Cardiac muscle cell (in vitro differentiated cells and primary cell): ENCODE data around the gene LARP6. TPM values are rescaled to one million over a fixed set of nuclear protein-coding genes. Genes with fewer than 3 reads are reported as not detected.

Source experiments
- DNase-seq, 2 donors: peaks; one replicate each; pipeline versions ENCODE4 v3.0.0 to v3.0.0-alpha.2; 2010 to 2017; ENCODE audit warnings: low read depth in 1 of 2, low spot score in 1 of 2
- H3K27ac ChIP-seq: fragments of 200-600 bp; sonication (generic); 2 replicates; pipeline ENCODE4 v1.5.1; 2016
- H3K27me3 ChIP-seq: fragments of 200-600 bp; sonication (generic); 2 replicates; pipeline ENCODE4 v1.6.0; 2016; ENCODE audit warnings: control low read depth
- H3K36me3 ChIP-seq: fragments of 200-600 bp; sonication (generic); 2 replicates; pipeline ENCODE4 v1.5.1; 2016; ENCODE audit warnings: control low read depth
- H3K4me1 ChIP-seq: fragments of 200-600 bp; sonication (generic); 2 replicates; pipeline ENCODE4 v1.8.1; 2017; ENCODE audit warnings: low read depth, mild to moderate bottlenecking, mixed run types
- H3K4me3 ChIP-seq: fragments of 200-600 bp; sonication (generic); 2 replicates; pipeline ENCODE4 v1.5.1; 2016; ENCODE audit warnings: mild to moderate bottlenecking
- H3K9me3 ChIP-seq: fragments of 200-600 bp; sonication (generic); 2 replicates; pipeline ENCODE4 v1.5.1; 2017; ENCODE audit warnings: low read depth, mild to moderate bottlenecking, control low read depth
- polyA plus RNA-seq: library from polyadenylated mRNA; unstranded; fragments of >200 nt; fragmentation: Nextera tagmentation; extraction: Ambion mirVana; gene quantifications from 2 replicates; pipeline ENCODE4 v1.2.1, GENCODE V29; 2016
- total RNA-seq: library from RNA; depleted of rRNA; stranded (reverse); fragments of >200 nt; gene quantifications from 2 replicates; pipeline ENCODE4 v1.2.3, GENCODE V29; 2016
- TF ChIP-seq, protein P1 (sequence below): IDR thresholded peaks from 2 replicates; pipeline ENCODE4 v1.5.1; 2012; ENCODE audit warnings: low read depth, mild to moderate bottlenecking, low read length

The LARP6 gene
- total and polyA plus RNA-seq, 2 experiments from 2014 or later: 45.7 to 54.2 TPM

DNA sequence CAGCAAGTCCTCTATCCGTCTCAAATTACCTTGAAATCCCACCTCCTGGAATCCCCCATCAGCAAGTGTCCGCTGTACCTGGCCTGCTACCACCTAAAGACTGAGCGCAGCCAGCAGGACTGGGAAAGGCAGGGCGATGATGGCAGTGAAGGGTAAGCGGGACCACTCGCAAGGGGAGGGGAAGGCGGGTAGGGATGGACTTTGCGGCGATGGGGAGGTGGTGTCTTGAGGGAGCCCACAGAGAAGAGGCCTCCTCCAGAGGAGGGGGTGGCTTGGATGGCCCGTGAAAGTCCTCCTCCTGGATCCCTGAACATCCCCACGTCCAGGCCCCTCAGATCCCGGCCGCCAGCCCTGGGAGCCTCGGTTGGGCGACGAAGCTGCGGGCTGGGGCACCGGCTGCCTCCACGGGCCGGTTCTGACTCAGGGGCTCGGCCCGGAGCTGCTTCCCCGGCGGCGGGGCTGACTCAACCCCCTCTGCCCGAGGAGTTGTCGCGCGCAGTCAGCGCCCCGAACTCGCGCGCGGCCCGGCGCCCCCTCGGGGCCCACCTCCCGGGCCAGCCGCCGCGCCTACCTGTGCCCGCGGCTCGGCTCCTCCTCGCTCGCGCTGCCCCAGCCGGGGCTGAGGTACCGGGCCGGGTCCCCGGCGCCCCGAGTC, 512 bp downstream of the LARP6 start:
- Histone ChIP-seq H3K4me3 (peak overlapping the region; percentile 82), H3K27ac (peak overlapping the region; percentile 68)

DNA sequence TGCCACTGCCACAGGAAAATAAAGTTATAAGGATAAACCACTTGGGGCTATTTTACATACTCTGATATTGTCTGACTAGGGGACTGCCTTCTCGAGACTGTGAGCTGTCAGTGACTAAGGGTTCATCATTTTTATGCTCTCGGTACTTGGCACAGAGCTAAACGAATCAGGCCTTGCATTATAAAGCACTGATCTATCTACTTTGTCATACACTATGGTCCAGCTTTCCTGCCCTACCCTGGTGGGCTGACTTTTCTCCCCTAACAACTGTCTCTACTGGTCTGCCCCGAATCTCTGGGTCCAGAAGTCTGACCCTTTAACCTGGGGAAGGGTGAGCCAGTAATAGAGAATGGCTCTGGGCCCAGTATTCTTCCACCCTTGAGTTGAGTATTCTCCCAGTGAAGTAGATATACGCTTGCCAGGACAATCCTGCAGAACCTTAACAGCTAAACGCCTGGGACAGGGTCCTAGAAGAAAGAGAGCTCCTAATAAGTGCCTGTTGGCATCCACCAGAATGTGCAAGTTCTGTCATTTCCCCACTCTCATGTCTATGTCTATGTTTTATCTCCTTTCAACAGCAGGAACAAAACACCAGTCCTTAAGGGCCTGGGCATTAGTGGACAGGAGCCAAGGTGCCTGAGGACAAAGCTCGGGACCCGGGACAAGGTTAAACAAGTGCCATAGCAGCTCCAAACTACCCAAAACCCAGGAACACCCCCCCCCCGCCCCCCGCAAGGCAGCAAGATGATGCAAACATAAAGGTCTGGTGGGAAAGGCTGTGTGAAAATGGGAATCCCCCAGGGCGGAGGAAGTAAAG, 1.2 kb downstream of the LARP6 start:
- peaks cover 17% of the 10 kb centered on the region for H3K4me1 ChIP-seq
- no peaks in the 10 kb centered on the region for H3K27me3 ChIP-seq
- H3K36me3 ChIP-seq: peaks cover 9% of the 10 kb centered on the region
- no peaks in the 10 kb centered on the region for H3K9me3 ChIP-seq
- peak overlapping the region; percentile 68 for H3K27ac ChIP-seq
- TF ChIP-seq, protein P1, sequence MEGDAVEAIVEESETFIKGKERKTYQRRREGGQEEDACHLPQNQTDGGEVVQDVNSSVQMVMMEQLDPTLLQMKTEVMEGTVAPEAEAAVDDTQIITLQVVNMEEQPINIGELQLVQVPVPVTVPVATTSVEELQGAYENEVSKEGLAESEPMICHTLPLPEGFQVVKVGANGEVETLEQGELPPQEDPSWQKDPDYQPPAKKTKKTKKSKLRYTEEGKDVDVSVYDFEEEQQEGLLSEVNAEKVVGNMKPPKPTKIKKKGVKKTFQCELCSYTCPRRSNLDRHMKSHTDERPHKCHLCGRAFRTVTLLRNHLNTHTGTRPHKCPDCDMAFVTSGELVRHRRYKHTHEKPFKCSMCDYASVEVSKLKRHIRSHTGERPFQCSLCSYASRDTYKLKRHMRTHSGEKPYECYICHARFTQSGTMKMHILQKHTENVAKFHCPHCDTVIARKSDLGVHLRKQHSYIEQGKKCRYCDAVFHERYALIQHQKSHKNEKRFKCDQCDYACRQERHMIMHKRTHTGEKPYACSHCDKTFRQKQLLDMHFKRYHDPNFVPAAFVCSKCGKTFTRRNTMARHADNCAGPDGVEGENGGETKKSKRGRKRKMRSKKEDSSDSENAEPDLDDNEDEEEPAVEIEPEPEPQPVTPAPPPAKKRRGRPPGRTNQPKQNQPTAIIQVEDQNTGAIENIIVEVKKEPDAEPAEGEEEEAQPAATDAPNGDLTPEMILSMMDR: no peak
- H3K4me3 ChIP-seq: peak overlapping the region; percentile 82
- peak; percentile 59 to 70 for DNase-seq

More for the DNA sequence above, 512 bp downstream of the LARP6 start:
- Histone ChIP-seq H3K9me3 (no peaks in the 10 kb centered on the region), H3K36me3 (peaks cover 9% of the 10 kb centered on the region), H3K4me1 (peaks cover 17% of the 10 kb centered on the region), H3K27me3 (no peaks in the 10 kb centered on the region)
- DNase-seq: peak in 1 of 2 donors; percentile 61
- TF ChIP-seq, protein P1: no peak

DNA sequence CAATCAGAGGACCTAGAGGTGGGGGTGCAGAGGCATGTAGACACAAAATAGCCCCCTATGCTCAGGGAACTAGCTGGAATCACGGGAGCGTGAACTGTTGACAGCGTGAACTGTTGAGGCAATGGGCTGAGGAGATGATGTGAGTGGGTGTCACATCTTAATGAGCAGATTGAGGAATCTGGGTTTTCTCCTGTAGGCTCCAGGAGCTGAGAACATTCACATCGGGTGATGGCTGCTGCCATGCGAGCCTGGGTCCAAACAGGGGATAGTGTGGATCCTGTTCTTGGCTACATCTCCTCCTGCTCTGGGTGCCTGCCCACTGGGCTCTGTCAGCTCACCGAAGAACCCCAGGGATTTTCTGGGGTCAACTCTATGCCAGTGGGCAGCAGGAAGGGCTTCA, 2.1 kb downstream of the LARP6 start:
- H3K4me3 ChIP-seq: no peak overlapping the region
- TF ChIP-seq, protein P1: no peak

DNA sequence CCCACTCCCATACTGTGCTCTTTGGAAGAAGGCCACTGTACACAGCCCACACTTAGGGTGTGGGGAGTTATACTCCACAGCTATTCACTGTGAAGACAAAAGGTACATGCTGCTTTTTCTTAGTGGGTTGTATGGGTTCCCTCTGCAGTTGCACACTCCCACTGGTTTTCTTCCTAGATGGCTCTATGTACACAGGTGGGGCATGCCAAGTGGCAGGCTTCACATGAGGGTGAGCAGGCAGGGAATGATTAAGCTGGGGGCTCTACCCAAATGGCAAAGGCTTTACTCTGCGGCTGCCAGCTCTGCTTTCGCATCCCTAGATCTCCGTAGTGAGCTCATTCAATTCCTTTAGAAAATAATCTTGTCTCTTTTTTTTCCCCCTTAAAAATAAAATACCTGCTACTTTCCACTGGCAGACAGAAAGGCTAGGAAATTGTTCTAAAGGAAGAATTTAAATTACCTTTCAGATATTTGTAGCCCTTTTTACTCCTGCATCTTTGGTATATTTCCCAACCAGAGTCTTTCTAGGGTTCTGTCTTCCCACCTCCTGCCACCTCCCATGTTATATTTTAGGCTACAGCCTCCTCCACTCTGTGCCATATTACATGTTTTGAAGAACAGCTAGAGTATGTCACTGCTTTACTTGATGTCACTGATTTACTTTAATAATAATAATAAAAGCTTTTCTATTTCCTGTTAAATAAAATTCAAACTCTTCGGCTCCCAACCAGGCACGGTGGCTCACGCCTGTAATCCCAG, 8.2 kb downstream of the LARP6 start:
- H3K9me3 ChIP-seq: no peaks in the 10 kb centered on the region
- peaks cover 4% of the 10 kb centered on the region for H3K36me3 ChIP-seq
- H3K4me1 ChIP-seq: no peaks in the 10 kb centered on the region
- no peaks in the 10 kb centered on the region for H3K27me3 ChIP-seq
- no peak for DNase-seq
- H3K4me3 ChIP-seq: no peak overlapping the region
- TF ChIP-seq, protein P1: no peak
- no peak overlapping the region for H3K27ac ChIP-seq

More for the DNA sequence above, 2.1 kb downstream of the LARP6 start:
- Histone ChIP-seq H3K4me1 (peaks cover 17% of the 10 kb centered on the region), H3K27me3 (no peaks in the 10 kb centered on the region), H3K36me3 (peaks cover 9% of the 10 kb centered on the region), H3K9me3 (no peaks in the 10 kb centered on the region), H3K27ac (peak overlapping the region; percentile 46)
- DNase-seq: no peak

DNA sequence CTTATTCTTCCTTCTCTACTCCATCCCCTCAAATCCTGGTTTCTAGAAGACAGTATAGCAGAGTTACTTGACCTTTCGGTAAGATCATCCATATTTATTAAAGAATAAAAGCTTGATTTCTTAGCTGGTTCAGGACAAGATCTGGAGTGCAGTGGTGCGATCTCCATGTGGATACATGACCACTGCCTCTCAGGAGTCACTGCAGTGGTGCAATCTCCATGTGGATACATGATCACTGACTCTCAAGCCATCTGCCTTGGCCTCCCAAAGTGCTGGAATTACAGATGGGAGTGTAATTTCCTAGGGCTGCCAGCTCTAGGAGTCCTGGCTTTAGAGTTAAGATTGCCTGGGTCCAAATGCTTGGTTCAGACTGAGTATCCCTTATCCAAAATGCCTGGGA, 16.5 kb downstream of the LARP6 start:
- Histone ChIP-seq H3K4me3 (no peak overlapping the region), H3K27me3 (no peaks in the 10 kb centered on the region), H3K9me3 (no peaks in the 10 kb centered on the region), H3K4me1 (peaks cover 7% of the 10 kb centered on the region), H3K27ac (no peak overlapping the region), H3K36me3 (peaks cover 19% of the 10 kb centered on the region)
- no peak for DNase-seq
- TF ChIP-seq, protein P1: no peak
